ENCODE data around the gene PIR. TPM values are rescaled to one million over a fixed set of nuclear protein-coding genes. Genes with fewer than 3 reads are reported as not detected.

PIR gene
- total RNA-seq, 2 donors from 2014 or later = 13.5 to 47.4 TPM

- DNase-seq (ENCODE audit: low spot score) = no peak
- Histone ChIP-seq H3K9me3 (no peaks in the 10 kb centered on the region), H3K4me1 (ENCODE audit: control insufficient read depth in 1 of 2, low read depth in 2 of 2) (no peaks in the 10 kb centered on the region), H3K4me3 (no peak overlapping the region), H3K27ac (no peak overlapping the region), H3K36me3 (no peaks in the 10 kb centered on the region), H3K27me3 (replicated peaks; ENCODE audit: insufficient read depth) (no peaks in the 10 kb centered on the region)
- no peak for ATAC-seq (ENCODE audit: insufficient number of reproducible peaks, low FRiP score, low read depth)
- no peak for TF ChIP-seq CTCF (IDR thresholded peaks at IDR 0.05)
Measured at GRCh38 chrX:15373976-15374375, 119.2 kb downstream of the PIR start.

GRCh38 chrX:15366506-15367352 lies 126.4 kb downstream of the PIR start:
- Histone ChIP-seq H3K4me1 (ENCODE audit: control insufficient read depth in 1 of 2, low read depth in 2 of 2) (no peaks in the 10 kb centered on the region), H3K9me3 (no peaks in the 10 kb centered on the region), H3K27ac (no peak overlapping the region), H3K4me3 (no peak overlapping the region), H3K27me3 (replicated peaks; ENCODE audit: insufficient read depth) (no peaks in the 10 kb centered on the region), H3K36me3 (no peaks in the 10 kb centered on the region)
- no peak for TF ChIP-seq CTCF (IDR thresholded peaks at IDR 0.05)
- ATAC-seq (ENCODE audit: insufficient number of reproducible peaks, low FRiP score, low read depth) (no peak), DNase-seq (ENCODE audit: low spot score) (no peak)

GRCh38 chrX:15359701-15360100 lies 133.4 kb downstream of the PIR start:
- TF ChIP-seq CTCF (IDR thresholded peaks at IDR 0.05) = no peak
- Histone ChIP-seq H3K4me3 (no peak overlapping the region), H3K27ac (no peak overlapping the region), H3K9me3 (no peaks in the 10 kb centered on the region), H3K27me3 (replicated peaks; ENCODE audit: insufficient read depth) (no peaks in the 10 kb centered on the region), H3K4me1 (ENCODE audit: control insufficient read depth in 1 of 2, low read depth in 2 of 2) (no peaks in the 10 kb centered on the region), H3K36me3 (no peaks in the 10 kb centered on the region)
- DNase-seq (ENCODE audit: low spot score) = no peak
- no peak for ATAC-seq (ENCODE audit: insufficient number of reproducible peaks, low FRiP score, low read depth)

GRCh38 chrX:15358533-15358932 lies 134.6 kb downstream of the PIR start:
- Histone ChIP-seq H3K27ac (no peak overlapping the region), H3K36me3 (no peaks in the 10 kb centered on the region), H3K4me3 (no peak overlapping the region), H3K4me1 (ENCODE audit: control insufficient read depth in 1 of 2, low read depth in 2 of 2) (no peaks in the 10 kb centered on the region), H3K9me3 (no peaks in the 10 kb centered on the region), H3K27me3 (replicated peaks; ENCODE audit: insufficient read depth) (no peaks in the 10 kb centered on the region)
- TF ChIP-seq CTCF (IDR thresholded peaks at IDR 0.05) = no peak
- DNase-seq (ENCODE audit: low spot score) (no peak), ATAC-seq (ENCODE audit: insufficient number of reproducible peaks, low FRiP score, low read depth) (no peak)

GRCh38 chrX:15356444-15356843 lies 136.7 kb downstream of the PIR start:
- ATAC-seq (ENCODE audit: insufficient number of reproducible peaks, low FRiP score, low read depth) (no peak), DNase-seq (ENCODE audit: low spot score) (no peak)
- Histone ChIP-seq H3K27me3 (replicated peaks; ENCODE audit: insufficient read depth) (no peaks in the 10 kb centered on the region), H3K36me3 (no peaks in the 10 kb centered on the region), H3K9me3 (no peaks in the 10 kb centered on the region), H3K4me1 (ENCODE audit: control insufficient read depth in 1 of 2, low read depth in 2 of 2) (no peaks in the 10 kb centered on the region), H3K4me3 (no peak overlapping the region), H3K27ac (no peak overlapping the region)
- no peak for TF ChIP-seq CTCF (IDR thresholded peaks at IDR 0.05)
